CD4-positive, alpha-beta T cell treated with Interleukin-17A for 1 hour (primary cell): ENCODE measurements around the gene DCP1A.

ENCODE experiments used
- DNase-seq: peaks from one replicate; pipeline ENCODE4 v3.0.0-alpha.2; 2020

Gene DCP1A

DNA sequence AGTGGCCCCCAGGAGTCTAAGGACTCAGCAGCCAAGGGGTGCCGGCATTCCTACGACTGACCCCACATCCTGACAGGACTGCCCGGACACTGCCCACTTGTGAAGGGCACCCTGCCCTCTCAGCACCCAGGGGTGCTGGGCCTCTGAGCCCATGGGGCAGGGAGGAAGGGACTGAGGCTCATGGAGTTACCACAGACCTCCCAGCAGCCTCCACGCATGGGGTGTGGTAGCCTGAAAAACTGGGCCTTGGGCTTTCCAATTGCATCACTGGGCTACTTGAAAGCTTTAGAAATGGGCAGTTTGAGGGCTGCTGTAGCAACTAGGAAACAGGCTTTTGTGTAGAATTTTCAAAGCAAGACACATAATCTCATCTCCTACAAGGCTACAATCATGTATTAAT lies 104.7 kb downstream of the DCP1A start:
- DNase-seq: no peak

DNA sequence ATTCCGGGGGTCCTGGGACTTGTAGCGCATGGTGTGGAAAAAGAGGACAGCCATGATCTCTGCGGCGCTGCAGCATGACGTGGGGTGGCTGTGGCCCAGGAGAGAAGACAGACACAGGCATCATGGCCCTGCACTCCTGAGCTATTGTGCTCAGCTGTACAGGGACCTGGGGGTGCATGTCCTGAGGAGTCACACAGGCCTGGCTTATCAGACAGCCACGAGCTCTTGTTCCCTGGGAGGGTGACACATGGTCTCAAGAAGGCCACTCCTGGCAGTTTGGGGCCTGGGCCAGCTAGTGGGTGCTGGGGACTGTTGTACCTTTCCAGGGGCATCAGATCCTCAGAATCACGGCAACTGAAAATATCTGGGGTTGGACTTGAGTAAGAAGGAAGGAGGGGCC lies 105.2 kb downstream of the DCP1A start:
- DNase-seq: no peak

DNA sequence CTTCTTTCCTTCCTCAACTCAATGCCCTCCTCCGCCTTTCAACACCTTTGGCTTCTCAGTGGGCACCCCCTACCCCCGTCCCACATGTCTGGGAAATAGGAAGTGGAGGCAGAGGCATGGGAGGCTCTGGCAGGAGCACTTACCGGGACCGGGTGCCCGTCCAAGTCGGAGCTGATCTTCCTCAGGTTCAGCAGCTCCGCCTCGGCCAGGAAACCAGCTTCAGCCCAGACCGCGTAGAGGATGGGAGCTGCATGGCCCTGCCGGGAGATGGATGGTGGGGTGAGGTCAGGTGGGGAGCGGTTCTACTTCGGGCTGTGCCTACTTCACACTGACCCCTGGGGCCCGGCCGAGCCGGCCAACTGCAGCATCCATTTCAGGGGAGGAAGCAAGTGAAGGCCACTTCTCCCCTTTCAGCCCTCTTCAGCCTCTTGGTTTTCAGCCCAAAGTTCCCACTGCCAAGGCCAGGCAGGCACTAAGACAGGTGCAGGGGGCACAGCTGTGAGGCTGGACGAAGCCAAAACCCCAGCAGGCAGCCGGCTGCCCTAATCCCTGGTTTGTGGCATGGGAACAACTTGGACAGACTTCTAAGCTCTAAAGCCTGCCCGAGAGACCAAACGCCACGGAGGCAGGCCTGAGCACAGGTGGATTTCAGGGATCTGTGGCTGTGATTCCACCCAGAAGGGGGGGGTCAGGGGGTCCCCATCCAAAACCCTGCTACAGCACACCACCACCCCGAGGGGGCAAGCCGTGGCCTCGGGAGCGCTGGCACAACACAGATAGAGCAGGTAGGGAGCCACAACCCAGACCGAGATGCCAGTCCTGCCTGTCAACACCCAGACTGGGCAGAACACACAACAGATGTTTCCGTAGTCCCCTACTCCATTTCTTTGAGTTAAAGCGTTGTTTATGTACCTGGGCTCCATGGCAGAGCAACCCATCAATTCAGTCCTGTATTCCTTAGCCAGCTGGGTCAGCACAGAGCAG lies 106.1 kb downstream of the DCP1A start:
- no peak for DNase-seq

DNA sequence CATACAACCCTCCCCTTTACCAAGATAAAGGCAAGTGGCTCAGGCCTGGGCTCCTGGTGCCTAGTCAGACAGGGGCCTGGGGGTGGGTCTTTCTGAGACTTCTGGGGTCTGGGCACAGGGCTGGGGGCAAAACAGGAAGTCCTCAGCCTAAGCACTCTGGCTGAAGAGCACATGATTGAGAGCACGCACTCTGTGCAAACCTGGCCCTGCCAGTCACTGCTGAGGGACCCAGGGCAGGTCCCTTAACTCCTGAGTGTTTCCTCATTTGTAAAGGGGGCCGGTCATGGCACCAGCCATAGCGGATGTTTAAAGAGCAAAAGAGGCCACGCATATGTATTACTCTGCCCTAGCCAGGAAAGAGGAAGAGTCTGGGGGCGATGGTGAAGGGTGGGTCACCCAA lies 107.5 kb downstream of the DCP1A start:
- no peak for DNase-seq

DNA sequence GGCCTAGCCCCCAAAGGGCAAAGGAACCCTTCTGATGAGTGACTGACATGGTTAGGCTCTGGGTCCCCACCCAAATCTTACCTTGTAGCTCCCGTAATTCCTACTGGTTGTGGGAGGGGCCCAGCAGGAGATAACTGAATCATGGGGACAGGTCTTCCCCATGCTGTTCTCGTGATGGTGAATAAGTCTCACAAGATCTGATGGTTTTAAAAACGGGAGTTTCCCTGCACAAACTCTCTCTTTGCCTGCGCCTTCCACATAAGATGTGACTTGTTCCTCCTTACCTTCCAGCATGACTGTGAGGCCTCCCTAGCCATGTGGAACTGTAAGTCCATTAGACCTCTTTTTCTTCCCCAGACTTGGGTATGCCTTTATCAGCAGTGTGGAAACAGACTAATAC lies 108.5 kb downstream of the DCP1A start:
- DNase-seq: no peak

DNA sequence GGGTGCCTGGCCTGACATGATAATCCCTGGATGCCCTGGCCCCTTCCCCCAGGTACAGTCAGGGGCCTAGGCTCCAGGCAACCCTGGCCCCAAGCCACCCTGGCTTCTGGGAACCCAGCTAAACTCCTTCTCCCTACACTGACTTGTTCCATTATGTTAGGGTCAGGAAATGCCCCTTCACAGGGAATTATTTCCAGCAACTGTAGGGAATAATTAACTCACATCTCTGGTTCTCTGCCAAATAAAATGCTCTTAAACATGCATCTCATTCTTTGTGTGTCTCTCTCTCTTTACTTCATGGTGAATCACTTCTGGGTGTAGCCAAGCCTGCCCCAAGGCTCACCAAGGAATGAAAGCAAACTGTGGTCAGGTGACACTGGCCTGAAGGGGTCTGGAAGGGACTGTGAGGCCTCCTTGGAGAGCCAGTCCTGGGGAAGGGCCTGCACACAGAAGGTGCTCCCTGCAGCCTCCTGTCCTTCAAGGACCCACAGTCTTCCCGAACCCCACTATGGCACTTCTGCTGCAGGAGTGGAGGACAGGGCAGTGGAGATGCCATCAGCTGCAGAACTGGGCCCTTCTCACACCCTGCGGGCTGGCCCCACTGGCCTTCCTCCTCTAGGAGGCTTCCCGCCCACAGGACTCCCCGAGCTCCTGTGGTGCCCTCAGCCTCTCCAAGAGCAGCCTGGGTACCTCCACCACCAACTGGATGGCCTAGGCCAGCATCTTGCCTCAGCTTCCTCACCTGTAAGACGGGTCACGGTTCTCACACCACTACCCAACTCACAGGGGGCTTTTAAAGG lies 109.1 kb downstream of the DCP1A start:
- no peak for DNase-seq

DNA sequence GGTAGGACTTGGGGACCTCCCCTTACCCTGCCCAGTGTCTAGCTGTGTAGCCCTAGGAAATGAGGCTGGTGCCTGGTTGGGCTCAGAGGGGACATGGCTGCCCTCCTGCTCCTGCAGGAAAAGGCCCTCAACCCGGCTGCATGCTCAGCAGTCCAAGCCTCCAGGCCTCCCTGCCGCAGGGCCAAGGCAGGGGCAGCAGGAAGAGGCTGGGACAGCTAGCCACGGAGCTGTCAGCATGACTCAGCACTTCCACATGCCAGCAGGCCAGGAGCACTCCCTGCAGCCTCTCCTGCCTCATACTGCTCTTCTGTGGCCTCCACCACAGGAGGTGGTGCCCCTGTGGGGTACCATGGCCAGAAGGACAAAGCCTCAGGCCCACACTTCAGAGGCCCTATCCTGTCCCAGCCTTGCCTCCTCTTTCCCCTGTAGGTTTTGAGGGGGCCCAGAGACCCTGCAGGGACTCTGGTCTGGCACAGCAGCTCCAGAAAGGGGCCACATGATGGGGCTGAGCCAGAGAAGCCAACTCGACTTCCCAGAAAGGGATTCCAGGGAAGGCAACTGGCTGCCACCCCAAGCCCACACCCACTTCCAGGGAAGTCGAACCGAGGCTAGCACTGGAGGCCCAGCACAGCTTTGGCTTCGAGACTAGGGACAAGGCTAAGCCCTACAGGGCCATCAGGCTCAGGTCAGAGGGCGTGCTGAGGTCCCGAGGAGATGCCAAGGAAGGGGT lies 111.1 kb downstream of the DCP1A start:
- no peak for DNase-seq

DNA sequence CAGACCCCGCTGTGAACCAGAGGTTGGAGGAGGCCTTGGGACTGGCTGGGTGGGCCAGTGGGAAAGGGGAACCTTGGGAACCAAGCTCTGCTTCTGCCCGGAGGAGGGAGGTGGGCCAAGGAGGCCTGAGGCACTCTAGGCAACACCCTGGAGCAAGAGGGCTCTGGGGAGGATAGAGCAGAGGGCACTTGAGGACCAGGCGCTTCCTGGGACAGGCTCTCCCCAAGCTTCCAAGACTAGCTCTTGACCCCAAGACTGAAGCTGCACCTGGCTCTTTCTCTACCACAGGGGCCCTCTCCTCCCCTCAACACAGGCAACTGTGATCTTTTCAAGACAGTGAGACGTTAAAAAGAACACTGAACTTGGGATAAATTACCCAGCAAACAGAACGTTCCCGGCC lies 111.8 kb downstream of the DCP1A start:
- DNase-seq: no peak

DNA sequence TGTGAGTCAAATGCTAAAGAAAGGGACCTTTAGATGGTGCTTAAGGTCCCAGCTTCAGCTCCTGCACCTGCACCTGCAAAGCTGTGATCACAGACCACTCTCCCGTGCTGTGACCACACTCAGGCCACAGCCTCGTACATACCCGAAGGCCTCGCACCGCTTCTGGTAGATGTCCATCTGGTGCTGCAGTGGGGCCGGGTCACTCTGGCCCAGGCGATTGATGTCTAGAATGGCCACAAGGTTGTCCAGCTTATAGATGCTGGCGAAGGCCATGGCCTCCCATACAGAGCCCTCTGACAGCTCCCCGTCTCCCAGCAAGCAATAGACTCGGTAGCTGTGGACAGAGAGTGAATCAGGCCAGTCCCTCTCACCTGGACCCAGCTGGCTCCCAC lies 112.5 kb downstream of the DCP1A start:
- DNase-seq: no peak

DNA sequence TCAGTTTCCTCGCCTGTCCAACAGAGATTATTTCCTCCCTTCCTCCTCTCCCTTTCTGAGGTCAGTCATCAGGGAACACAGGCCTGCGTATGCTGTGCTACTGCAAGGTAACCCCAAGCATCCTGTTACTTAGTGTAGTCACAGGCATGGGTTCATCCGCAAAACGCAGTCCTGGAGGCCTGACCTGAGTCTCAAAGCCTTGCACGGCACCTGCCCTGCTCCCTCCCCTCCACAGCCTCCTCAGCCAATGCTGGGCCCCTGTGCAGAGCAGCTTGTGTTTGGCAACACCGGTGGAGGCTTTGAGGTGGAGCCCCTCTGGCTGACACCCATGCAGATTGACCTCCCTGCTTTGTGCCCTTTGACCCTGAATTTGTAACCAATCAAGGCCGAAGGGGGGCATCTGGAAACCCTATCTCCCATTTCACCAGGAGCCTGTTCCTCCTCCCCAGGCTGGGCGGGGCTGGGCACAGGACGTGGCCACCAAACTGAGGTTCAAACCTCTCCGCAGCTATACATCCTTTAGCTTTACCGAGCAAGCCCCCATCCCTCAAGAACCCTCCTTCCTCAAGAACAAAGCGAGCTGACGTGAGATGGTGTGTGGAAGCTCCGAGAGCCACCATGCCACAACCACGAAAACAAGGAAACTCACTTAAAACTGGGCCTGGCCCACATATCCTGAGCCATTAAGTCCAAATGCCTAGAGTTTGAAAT lies 113.1 kb downstream of the DCP1A start:
- no peak for DNase-seq
